MCF 10A (cell line): Measurements from ENCODE around the gene LPO. TPM values are rescaled to one million over a fixed set of nuclear protein-coding genes. Genes with fewer than 3 reads are reported as not detected.

ENCODE experiments used
- BruUV-seq: library from RNA; stranded (reverse); fragments of 400-500 nt; replicated peaks from 2 replicates; lab custom pipeline; 2021; lab: Mats Ljungman, UMichigan
- CTCF ChIA-PET: fragments of 300-600 bp; sonication (Branson Sonifier 250); formaldehyde crosslinking; extraction: SDS; loops from one replicate; lab custom pipeline; 2021; ENCODE audit warnings: antibody characterized with exemption, inconsistent platforms; lab: Yijun Ruan, JAX
- POLR2A ChIA-PET: fragments of 300-600, 350-650 bp; sonication (Branson Sonifier 250); formaldehyde crosslinking; extraction: SDS; loops from one replicate; lab custom pipeline; 2020; ENCODE audit warnings: antibody characterized with exemption, inconsistent platforms; lab: Yijun Ruan, JAX
- DNase-seq: peaks from one replicate; pipeline ENCODE4 v3.0.0-alpha.2; 2018; ENCODE audit not compliant: unreplicated experiment
- H3K27ac Mint-ChIP-seq: one replicate; pipeline ENCODE4 v1.8.0; 2022; ENCODE audit warnings: mild to moderate bottlenecking, low read depth, mixed read lengths; ENCODE audit not compliant: unreplicated experiment
- H3K27me3 Mint-ChIP-seq: one replicate; pipeline ENCODE4 v1.8.0; 2022; ENCODE audit warnings: mixed read lengths; ENCODE audit not compliant: insufficient read depth, unreplicated experiment
- H3K36me3 Mint-ChIP-seq: one replicate; pipeline ENCODE4 v1.8.0; 2022; ENCODE audit warnings: mild to moderate bottlenecking, moderate library complexity, mixed read lengths; ENCODE audit not compliant: insufficient read depth, unreplicated experiment
- H3K4me1 Mint-ChIP-seq: one replicate; pipeline ENCODE4 v1.8.0; 2022; ENCODE audit warnings: mixed read lengths; ENCODE audit not compliant: insufficient read depth, unreplicated experiment
- H3K4me3 Mint-ChIP-seq: one replicate; pipeline ENCODE4 v1.8.0; 2022; ENCODE audit warnings: mild to moderate bottlenecking, moderate library complexity, mixed read lengths; ENCODE audit not compliant: unreplicated experiment
- H3K9me3 Mint-ChIP-seq: one replicate; pipeline ENCODE4 v1.8.0; 2022; ENCODE audit warnings: mixed read lengths; ENCODE audit not compliant: unreplicated experiment
- intact Hi-C: fragments of 100-400 bp; cut with micrococcal nuclease; formaldehyde crosslinking; loops from 2 replicates; pipeline ENCODE4 v1.14.1; 2022
- total RNA-seq: library from RNA; stranded (reverse); gene quantifications from 2 replicates; pipeline ENCODE4 v1.2.3, GENCODE V29; 2022
- TF ChIP-seq, protein P1 (sequence below): fragments of 200-600 bp; IDR thresholded peaks from one replicate; pipeline ENCODE4 v1.8.0; 2022; ENCODE audit warnings: antibody characterized with exemption, mild to moderate bottlenecking; ENCODE audit not compliant: unreplicated experiment

LPO gene
- total RNA-seq, 1 experiment from 2014 or later = not detected

DNA sequence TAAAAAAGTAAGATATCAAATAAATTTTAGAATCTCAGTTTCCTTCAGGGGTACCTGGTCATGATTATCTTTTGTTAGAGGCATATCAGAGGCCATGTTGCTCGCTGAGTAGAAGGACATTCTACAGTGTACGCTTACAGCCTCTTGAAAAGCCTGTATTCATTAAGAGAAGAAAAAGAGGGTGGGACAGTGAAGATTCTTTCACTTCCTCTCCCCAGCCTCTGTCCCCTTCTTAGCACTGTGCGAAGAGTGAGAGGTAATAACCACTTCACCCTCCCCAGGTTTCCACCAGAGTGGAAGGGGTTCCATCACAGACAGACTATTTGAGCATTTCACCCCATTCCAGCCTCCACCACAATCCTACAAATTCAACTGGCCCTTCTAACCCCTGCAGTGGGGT is 4.8 kb upstream of the LPO start:
- H3K4me3 Mint-ChIP-seq = no peak overlapping the region
- DNase-seq = no peak
- TF ChIP-seq, protein P1, sequence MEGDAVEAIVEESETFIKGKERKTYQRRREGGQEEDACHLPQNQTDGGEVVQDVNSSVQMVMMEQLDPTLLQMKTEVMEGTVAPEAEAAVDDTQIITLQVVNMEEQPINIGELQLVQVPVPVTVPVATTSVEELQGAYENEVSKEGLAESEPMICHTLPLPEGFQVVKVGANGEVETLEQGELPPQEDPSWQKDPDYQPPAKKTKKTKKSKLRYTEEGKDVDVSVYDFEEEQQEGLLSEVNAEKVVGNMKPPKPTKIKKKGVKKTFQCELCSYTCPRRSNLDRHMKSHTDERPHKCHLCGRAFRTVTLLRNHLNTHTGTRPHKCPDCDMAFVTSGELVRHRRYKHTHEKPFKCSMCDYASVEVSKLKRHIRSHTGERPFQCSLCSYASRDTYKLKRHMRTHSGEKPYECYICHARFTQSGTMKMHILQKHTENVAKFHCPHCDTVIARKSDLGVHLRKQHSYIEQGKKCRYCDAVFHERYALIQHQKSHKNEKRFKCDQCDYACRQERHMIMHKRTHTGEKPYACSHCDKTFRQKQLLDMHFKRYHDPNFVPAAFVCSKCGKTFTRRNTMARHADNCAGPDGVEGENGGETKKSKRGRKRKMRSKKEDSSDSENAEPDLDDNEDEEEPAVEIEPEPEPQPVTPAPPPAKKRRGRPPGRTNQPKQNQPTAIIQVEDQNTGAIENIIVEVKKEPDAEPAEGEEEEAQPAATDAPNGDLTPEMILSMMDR = no peak
- no TSS peak for BruUV-seq
- CTCF ChIA-PET = no interaction called here
- no peaks in the 10 kb centered on the region for H3K4me1 Mint-ChIP-seq
- H3K27me3 Mint-ChIP-seq = peaks cover 69% of the 10 kb centered on the region
- no peak overlapping the region for H3K27ac Mint-ChIP-seq
- POLR2A ChIA-PET = no interaction called here
- intact Hi-C loops = no loop called here
- H3K36me3 Mint-ChIP-seq = no peaks in the 10 kb centered on the region
- H3K9me3 Mint-ChIP-seq = no peaks in the 10 kb centered on the region

DNA sequence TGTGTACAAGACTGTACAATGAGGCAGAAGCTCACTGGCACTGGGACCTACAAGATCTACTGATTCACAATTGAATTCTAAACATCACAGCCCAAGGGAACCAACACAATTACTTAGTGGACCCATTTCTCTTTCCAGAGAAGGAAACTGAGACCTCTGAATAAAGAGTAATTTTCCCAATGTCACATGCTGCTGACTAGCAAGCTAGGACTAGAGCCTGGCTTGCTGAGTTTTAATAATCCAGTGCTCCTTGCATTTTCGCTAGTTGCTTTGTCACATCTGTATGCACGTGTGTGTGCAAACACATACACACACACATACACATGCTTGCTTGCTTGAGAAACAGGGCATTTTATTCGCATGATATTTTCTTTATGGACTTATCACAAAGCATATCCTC is 3.9 kb upstream of the LPO start:
- Mint-ChIP-seq H3K27me3 (peaks cover 78% of the 10 kb centered on the region), H3K9me3 (no peaks in the 10 kb centered on the region), H3K36me3 (no peaks in the 10 kb centered on the region), H3K4me3 (no peak overlapping the region), H3K27ac (no peak overlapping the region), H3K4me1 (no peaks in the 10 kb centered on the region)
- DNase-seq = no peak
- CTCF ChIA-PET = no interaction called here
- TF ChIP-seq, protein P1 = no peak
- intact Hi-C loops = no loop called here
- BruUV-seq = no TSS peak
- POLR2A ChIA-PET = no interaction called here

DNA sequence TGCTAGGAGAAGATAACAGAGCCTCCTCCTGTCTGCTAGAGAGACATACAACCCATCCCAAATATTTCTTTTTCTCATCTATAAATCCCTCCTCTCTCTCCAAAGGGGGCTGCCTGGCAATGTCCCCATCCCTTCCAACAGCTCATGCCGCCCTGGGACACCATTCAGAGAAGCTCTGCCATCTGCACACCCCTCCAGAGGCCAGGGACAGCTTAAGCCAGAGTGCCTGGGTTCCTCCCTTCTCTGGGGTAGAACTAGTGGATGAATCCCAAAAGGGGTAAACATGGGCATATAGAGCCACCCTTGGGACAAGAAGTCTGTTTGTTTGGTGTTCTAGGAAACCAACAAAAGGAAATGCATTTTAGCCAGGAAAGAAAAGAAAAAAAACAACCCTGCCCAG is 2.6 kb upstream of the LPO start:
- peaks cover 88% of the 10 kb centered on the region for H3K27me3 Mint-ChIP-seq
- no peaks in the 10 kb centered on the region for H3K9me3 Mint-ChIP-seq
- H3K36me3 Mint-ChIP-seq = no peaks in the 10 kb centered on the region
- intact Hi-C loops = no loop called here
- H3K27ac Mint-ChIP-seq = no peak overlapping the region
- no peaks in the 10 kb centered on the region for H3K4me1 Mint-ChIP-seq
- TF ChIP-seq, protein P1 = no peak
- ChIA-PET CTCF (interaction anchor here (2.0 kb wide), 1 partner anchor 14 kb away, joined by 7 read pairs; no protein-coding TSS in a partner anchor), POLR2A (interaction anchor here (0.5 to 0.9 kb wide), 3 partner anchors 12 to 97 kb away, joined by 3 to 4 read pairs (median 3); no protein-coding TSS in a partner anchor)
- DNase-seq = no peak
- no TSS peak for BruUV-seq
- no peak overlapping the region for H3K4me3 Mint-ChIP-seq

DNA sequence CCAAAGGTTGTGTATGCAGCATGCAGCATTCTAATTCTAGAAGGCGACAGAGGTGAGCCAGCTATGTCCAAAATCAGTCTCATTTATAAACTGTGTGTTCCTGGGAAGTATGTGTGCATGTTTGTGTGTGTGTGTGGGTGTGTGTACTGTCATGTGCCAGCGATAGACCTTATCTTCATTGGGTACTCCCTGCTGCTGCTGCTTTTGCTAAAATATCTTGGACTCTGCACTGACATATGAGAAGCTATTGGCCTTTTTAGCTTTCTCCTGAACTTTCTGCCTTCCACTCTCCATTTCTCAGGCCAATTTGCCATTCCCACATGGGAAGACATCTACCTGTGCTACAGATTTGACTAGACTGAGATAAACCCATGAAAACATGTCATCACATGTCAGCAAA is 2.0 kb upstream of the LPO start:
- no peaks in the 10 kb centered on the region for H3K4me1 Mint-ChIP-seq
- no peak for DNase-seq
- CTCF ChIA-PET = interaction anchor here (2.0 kb wide), 1 partner anchor 14 kb away, joined by 7 read pairs; no protein-coding TSS in a partner anchor
- no peak overlapping the region for H3K27ac Mint-ChIP-seq
- intact Hi-C loops = no loop called here
- H3K36me3 Mint-ChIP-seq = no peaks in the 10 kb centered on the region
- H3K9me3 Mint-ChIP-seq = no peaks in the 10 kb centered on the region
- H3K4me3 Mint-ChIP-seq = no peak overlapping the region
- peaks cover 88% of the 10 kb centered on the region for H3K27me3 Mint-ChIP-seq
- no TSS peak for BruUV-seq
- TF ChIP-seq, protein P1 = no peak
- POLR2A ChIA-PET = interaction anchor here (0.6 to 1.3 kb wide), 4 partner anchors 8 to 181 kb away, joined by 3 to 4 read pairs (median 4); partner anchors contain the start of gene RNF43
